Heart right ventricle (tissue), 16 donors: ENCODE results near the gene DOK1. TPM values are rescaled to one million over a fixed set of nuclear protein-coding genes. Genes with fewer than 3 reads are reported as not detected.
A peak's percentile ranks its signal among the peaks of the same experiment; 100 is the strongest.

Experiments
- ATAC-seq, 8 donors: fragments of 200-7000 bp; cut with Tn5 transposase; one replicate each; pipeline ENCODE4 v1.9.1; 2020; ENCODE audit warnings: mild to moderate bottlenecking in 8 of 8, moderate library complexity in 8 of 8, moderate number of reproducible peaks in 1 of 8
- DNase-seq, 2 donors: peaks; one replicate each; pipeline ENCODE4 v3.0.0-alpha.2; 2020
- H3K27ac ChIP-seq, 10 donors: fragments of 200-600 bp; sonication (generic) in 2 of 10; one replicate each; pipeline versions ENCODE4 v1.5.0 to v1.8.0; 2020 to 2022; ENCODE audit warnings: mild to moderate bottlenecking in 3 of 10
- H3K27me3 ChIP-seq, 7 donors: fragments of 200-600 bp; one replicate each; pipeline ENCODE4 v1.8.0; 2021 to 2022; ENCODE audit warnings: mild to moderate bottlenecking in 2 of 7
- H3K36me3 ChIP-seq, 9 donors: fragments of 200-600 bp; sonication (generic) in 1 of 9; one replicate each; pipeline versions ENCODE4 v1.5.0 to v1.8.0; 2020 to 2022; ENCODE audit warnings: mild to moderate bottlenecking in 2 of 9
- H3K4me1 ChIP-seq, 9 donors: fragments of 200-600 bp; sonication (generic) in 1 of 9; one replicate each; pipeline versions ENCODE4 v1.5.0 to v1.8.0; 2020 to 2022; ENCODE audit warnings: mild to moderate bottlenecking in 4 of 9
- H3K4me3 ChIP-seq, 10 donors: fragments of 200-600 bp; sonication (generic) in 2 of 10; one replicate each; pipeline versions ENCODE4 v1.5.0 to v1.8.0; 2020 to 2022; ENCODE audit warnings: mild to moderate bottlenecking in 7 of 10, moderate library complexity in 2 of 10
- H3K9me3 ChIP-seq, 11 donors: fragments of 200-600 bp in 10 of 11; sonication (generic) in 2 of 11; one replicate each; pipeline versions ENCODE4 v1.5.0 to v1.8.0; 2013 to 2022; ENCODE audit warnings: mild to moderate bottlenecking in 2 of 11, control low read depth in 1 of 11, moderate library complexity in 1 of 11
- CTCF ChIP-seq, 9 donors: fragments of 200-600 bp; sonication (generic) in 2 of 9; IDR thresholded peaks; one replicate each; pipeline versions ENCODE4 v1.5.0 to v1.8.0; 2021 to 2022; ENCODE audit warnings: antibody characterized with exemption in 9 of 9, mild to moderate bottlenecking in 5 of 9, moderate library complexity in 1 of 9
- WGBS, 2 donors: extraction: QIAGEN DNeasy Blood & Tissue Kit; methylation state at CpG; one replicate each; pipeline ENCODE4 v1.1.7; 2013; ENCODE audit warnings: inconsistent platforms in 1 of 2; 5-methylcytosine and 5-hydroxymethylcytosine counted together
- intact Hi-C, 10 donors: fragments of 100-400 bp; cut with DNase I; formaldehyde crosslinking; loops; one replicate each; pipeline versions ENCODE4 v1.11.1 to v1.14.2; 2022
- polyA plus RNA-seq, 2 donors: library from polyadenylated mRNA; stranded (reverse); fragments of 200-250 nt; gene quantifications; one replicate each; pipeline ENCODE4 v1.2.3, GENCODE V29; 2013
- total RNA-seq, 10 donors: library from RNA; stranded (reverse); fragmentation: NEBNext Ultra II Directional in 3 of 10; extraction: Animal tissue kit (Norgen Biotek cat#: 25700) in 3 of 10; gene quantifications; one replicate each; pipeline versions ENCODE4 v1.2.1 to v1.2.4, GENCODE V29; 2021 to 2023
- donor health status: Arrhythmogenic right ventricular cardiomyopathy.
- donor health status: ischemic (EF 13 %, LVEDD 7.1; RV severe dilation, severe dysfunction).
- donor health status: healthy with polysubstance abuse.
- donor health status: DM: no; HTN: yes; CAD: no.
- donor health status: DM: no; HTN: no; CAD: no.
- donor health status: ischemic (EF 25% LVEDD 6.9; RV normal size, moderate dysfunction).
- donor health status: ischemic (EF 25% LVEDD 5.7; RV mildly dilated, moderate dysfunction).
- donor health status: healthy.
- donor health status: DM: yes; HTN: yes; CAD: no.
- donor health status: Ischemic cardiomyopathy.
- donor health status: ischemic (EF 35%, LVEDD 5.7; RV mildly dilated, moderate dysfunction).
- donor health status: nonischemic (EF 11% LVEDD 7.7; RV severe dilation, severe dysfunction).
- donor health status: DM: yes; HTN: yes; CAD: no.
- donor health status: PGD.
- donor health status: ischemic (EF 29% LVEDD 5.4; RV normal size, mild dysfunction).
- donor health status: nonischemic (EF 23%, LVEDD 6.1; RV moderate dilation, normal function).

Gene DOK1
- total and polyA plus RNA-seq, 12 donors, result 1.9 to 7.7 (median 3.5) TPM

- 4 to 6% methylated on average over 60 of the region's 60 CpGs for WGBS, 2 donors
- H3K4me1 ChIP-seq, result peaks cover 8 to 34% (median 29%) of the 10 kb centered on the region in 9 donors
- ATAC-seq, result peak in 2 of 8 donors; percentile 9 to 15
- DNase-seq, result no peak
- H3K4me3 ChIP-seq, result peak overlapping the region; percentile 10 to 52 (median 44)
- no peaks in the 10 kb centered on the region for H3K36me3 ChIP-seq
- H3K27me3 ChIP-seq, result peaks cover 51 to 100% (median 100%) of the 10 kb centered on the region in 7 donors
- no peak for TF ChIP-seq CTCF (IDR thresholded peaks at IDR 0.05)
- H3K9me3 ChIP-seq, result no peaks in the 10 kb centered on the region
- intact Hi-C loops, result no loop called here
- no peak overlapping the region for H3K27ac ChIP-seq
Observed at GRCh38 chr2:74515271-74515980, 39.1 kb upstream of the DOK1 start.

GRCh38 chr2:74515981-74516633, 38.4 kb upstream of the DOK1 start:
- ATAC-seq (peak; percentile 69 to 90 (median 85)), DNase-seq (peak; percentile 69 to 76)
- Histone ChIP-seq H3K36me3 (no peaks in the 10 kb centered on the region), H3K4me3 (peak overlapping the region; percentile 10 to 52 (median 44)), H3K27me3 (peaks cover 51 to 100% (median 98%) of the 10 kb centered on the region in 7 donors), H3K4me1 (peaks cover 8 to 34% (median 29%) of the 10 kb centered on the region in 9 donors), H3K9me3 (no peaks in the 10 kb centered on the region), H3K27ac (no peak overlapping the region)
- intact Hi-C loops, result no loop called here
- no peak for TF ChIP-seq CTCF (IDR thresholded peaks at IDR 0.05)
- WGBS, 2 donors, result 2 to 3% methylated on average over 69 to 72 of the region's 72 CpGs

- TF ChIP-seq CTCF (IDR thresholded peaks at IDR 0.05), result no peak
- WGBS, 2 donors, result 58 to 61% methylated on average over 13 of the region's 13 CpGs
- DNase-seq (no peak), ATAC-seq (no peak)
- Histone ChIP-seq H3K4me1 (peaks cover 8 to 34% (median 29%) of the 10 kb centered on the region in 9 donors), H3K36me3 (no peaks in the 10 kb centered on the region), H3K27ac (no peak overlapping the region), H3K9me3 (no peaks in the 10 kb centered on the region), H3K27me3 (peaks cover 51 to 98% (median 93%) of the 10 kb centered on the region in 7 donors), H3K4me3 (peak overlapping the region in 8 of 10 donors; percentile 28 to 52 (median 46))
- intact Hi-C loops, result no loop called here
Observed at GRCh38 chr2:74516650-74517049, 37.9 kb upstream of the DOK1 start.

- ATAC-seq (no peak), DNase-seq (no peak)
- Histone ChIP-seq H3K4me3 (no peak overlapping the region), H3K4me1 (peaks cover 0 to 5% (median 0%) of the 10 kb centered on the region in 9 donors), H3K9me3 (no peaks in the 10 kb centered on the region), H3K27ac (no peak overlapping the region), H3K36me3 (peaks cover 0 to 21% (median 16%) of the 10 kb centered on the region in 9 donors), H3K27me3 (peaks cover 6 to 43% (median 35%) of the 10 kb centered on the region in 7 donors)
- 70 to 72% methylated on average over 3 of the region's 3 CpGs for WGBS, 2 donors
- no peak for TF ChIP-seq CTCF (IDR thresholded peaks at IDR 0.05)
- intact Hi-C loops, result no loop called here
Observed at GRCh38 chr2:74522516-74522915, 32.0 kb upstream of the DOK1 start.
